GM10266 (cell line): Measurements from ENCODE around the gene LCE3D.

ENCODE experiments used
- DNase-seq: peaks from one replicate; pipeline ENCODE4 v3.0.0; 2012; ENCODE audit errors: extremely low spot score
- CTCF ChIP-seq: IDR thresholded peaks from 2 replicates; pipeline ENCODE4 v1.5.1; 2012; ENCODE audit warnings: mild to moderate bottlenecking, low read depth; ENCODE audit not compliant: control insufficient read depth, insufficient read depth; ENCODE audit errors: missing control alignments

LCE3D gene, protein sequence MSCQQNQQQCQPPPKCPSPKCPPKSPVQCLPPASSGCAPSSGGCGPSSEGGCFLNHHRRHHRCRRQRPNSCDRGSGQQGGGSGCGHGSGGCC

DNA sequence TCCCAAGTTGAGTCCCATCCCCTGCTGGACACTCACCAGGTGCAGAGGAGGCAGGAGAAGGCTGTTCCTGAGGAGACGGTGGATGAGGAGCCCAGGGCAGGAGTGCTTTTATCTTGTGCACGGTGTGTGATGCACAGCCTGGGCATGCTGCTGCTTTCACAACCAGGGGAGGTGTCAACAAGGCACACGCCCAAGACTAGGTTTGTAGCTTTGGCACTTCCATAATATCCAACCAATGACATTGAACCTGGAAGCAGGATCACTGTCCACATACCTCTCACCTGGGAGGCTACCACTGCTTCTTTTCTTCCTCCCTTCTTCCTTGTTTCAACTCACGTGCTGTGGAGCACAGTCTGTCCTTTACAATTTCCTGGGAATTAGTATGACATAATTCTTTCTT, at the start of gene LCE3D:
LCE3D (minus strand) TSS at position 84 of the 400 bp plus-strand sequence. CDS start 580 bp downstream, outside the sequence.
- no peak for TF ChIP-seq CTCF
- DNase-seq: no peak

DNA sequence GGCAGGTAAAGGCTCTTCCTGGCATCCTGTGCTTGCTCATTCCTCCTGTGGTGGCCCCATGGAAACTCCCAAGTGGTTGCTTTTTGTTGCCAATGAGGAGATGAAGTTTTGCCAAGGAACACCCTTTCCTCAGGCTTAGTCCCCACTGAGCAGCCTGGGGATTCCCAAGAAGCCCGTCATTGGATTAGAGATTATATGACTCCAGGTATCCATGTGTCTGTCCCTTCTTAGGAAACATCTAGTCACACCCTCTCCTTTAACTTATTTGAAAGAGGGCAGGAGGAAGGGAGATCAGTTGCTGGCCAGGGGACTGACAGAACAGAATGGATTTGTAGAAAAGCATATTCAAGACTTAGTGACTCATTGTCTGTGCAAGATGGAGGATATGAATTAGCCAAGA, 46.4 kb upstream of the LCE3D start:
- no peak for DNase-seq
- TF ChIP-seq CTCF: no peak

DNA sequence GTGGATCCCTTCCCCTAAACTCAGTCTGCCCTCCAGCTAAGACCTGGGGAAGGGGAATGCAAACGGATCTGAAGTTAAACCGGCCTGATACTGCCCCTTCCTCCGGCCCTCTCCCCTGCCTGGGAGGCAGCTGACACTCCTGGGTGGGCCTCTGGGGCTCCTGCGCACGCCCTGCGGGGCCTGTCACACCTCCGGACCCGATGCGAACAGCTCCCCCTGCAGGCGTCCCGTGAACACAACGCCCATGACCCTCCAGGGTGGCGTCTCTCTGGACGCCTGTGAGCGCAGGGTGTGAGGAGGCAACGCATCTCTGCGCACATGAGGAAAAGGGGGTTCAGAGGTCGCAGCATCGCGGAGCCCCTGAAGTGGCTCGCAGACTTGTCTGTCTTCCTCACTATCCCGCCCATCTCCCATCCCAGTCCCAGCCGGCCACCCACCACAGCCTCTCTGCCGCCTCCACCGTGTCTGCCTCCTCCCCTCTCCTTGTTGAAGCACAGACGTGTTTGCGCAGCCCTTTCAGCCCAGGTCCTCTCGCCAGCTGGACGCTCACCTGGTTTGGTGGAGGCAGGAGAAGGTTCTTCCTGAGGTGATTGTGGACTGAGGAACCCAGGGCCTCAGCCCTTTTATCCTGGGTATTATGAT, 43.0 kb upstream of the LCE3D start:
- TF ChIP-seq CTCF: peak; percentile 33
- peak; percentile 21 for DNase-seq

DNA sequence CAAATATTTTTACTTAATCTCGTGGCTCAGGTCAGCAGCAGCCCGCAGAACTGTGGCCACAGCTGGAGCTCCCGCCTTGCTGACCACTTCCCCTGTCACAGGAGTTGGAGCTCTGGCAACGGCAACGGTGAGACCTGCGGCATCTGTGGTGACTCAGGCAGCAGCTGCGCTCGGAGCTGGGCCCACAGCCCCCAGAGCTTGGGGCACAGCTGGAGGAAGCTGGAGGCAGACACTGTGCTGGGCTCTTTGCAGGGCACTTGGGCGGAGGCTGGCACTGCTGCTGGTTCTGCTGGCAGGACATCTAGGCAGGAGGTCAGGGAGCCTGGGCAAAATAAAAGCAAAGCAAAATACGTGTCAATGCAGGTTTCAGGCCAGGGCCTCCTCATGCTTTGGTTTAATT, 42.5 kb upstream of the LCE3D start, which contains the start of gene LCE3A:
LCE3A (minus strand) TSS at position 301 of the 400 bp plus-strand sequence; CDS start at position 301, 0 bp downstream.
- no peak for TF ChIP-seq CTCF
- DNase-seq: no peak

DNA sequence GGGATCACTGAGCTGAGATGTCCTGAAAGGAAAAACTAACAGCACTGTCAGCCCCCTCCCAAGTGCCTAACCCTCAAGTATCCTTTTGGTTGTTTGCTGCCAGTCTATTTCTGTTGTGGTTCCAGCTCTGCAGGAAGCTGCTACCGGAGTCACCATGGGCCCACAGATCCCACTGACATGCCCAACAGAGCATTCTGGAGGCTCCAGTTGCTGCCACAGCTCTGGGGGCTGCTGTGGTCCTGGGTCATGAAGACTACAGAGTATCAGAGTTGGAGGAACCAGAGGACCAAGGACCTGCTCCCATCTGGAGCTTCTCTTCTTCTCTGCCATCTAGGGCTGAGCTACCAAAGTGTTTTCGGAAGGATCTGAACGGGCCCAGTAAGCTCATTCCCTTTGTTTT, 41.7 kb upstream of the LCE3D start:
- DNase-seq: no peak
- no peak for TF ChIP-seq CTCF

- DNase-seq: no peak
- TF ChIP-seq CTCF: no peak
These were observed 33.2 kb upstream of the LCE3D start, which contains the start of gene LCE3B for GRCh38 chr1:152613511-152613910. LCE3B (plus strand) TSS chr1:152613811; CDS start chr1:152613811, 0 bp downstream.

DNA sequence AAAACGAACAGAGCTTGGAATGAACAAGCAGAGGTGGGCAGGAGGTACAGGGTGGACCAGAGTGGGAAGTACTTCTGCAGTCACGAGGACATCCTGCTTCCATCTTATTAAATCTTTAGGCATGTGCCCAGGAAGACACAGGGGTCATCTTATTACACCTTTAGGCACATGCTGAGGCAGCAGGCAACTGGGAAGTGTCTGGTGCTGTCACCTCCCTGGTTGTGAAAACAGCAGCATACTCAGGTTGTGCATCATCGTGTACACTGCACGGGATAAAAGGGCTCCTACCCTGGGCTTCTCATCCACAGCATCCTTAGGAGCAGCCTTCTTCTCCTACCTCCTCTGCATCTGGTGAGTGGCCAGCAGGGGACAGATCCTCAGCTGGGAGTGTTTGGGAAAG, 19.6 kb upstream of the LCE3D start, which contains the start of gene LCE3C:
LCE3C (plus strand) TSS at position 301 of the 400 bp plus-strand sequence. CDS start 498 bp downstream, outside the sequence.
- DNase-seq: no peak
- TF ChIP-seq CTCF: no peak
